Stimulated activated CD4-positive, alpha-beta T cell treated with anti-CD3 and anti-CD28 coated beads, Interleukin-12 subunit alpha, Interleukin-12 subunit beta, amount 100 ng/mL, for 24 hours (primary cell): ENCODE data around the gene NAXD.
"Not testable (repeated sequence)": the region's sequence is repeated elsewhere in the genome, so short reads cannot be mapped to it uniquely, and the experiment has no call there.

Experiments
- DNase-seq, 2 experiments: peaks; one replicate each; pipeline ENCODE4 v3.0.0-alpha.2; 2020; ENCODE audit warnings: low read depth in 2 of 2

The NAXD gene

GRCh38 chr13:110664673-110665072 lies 49.3 kb downstream of the NAXD start:
- DNase-seq, result no peak

- DNase-seq, result no peak
Measured at GRCh38 chr13:110665491-110666254, 50.3 kb downstream of the NAXD start.

GRCh38 chr13:110666255-110666533 lies 50.8 kb downstream of the NAXD start:
- DNase-seq, result no peak

DNA sequence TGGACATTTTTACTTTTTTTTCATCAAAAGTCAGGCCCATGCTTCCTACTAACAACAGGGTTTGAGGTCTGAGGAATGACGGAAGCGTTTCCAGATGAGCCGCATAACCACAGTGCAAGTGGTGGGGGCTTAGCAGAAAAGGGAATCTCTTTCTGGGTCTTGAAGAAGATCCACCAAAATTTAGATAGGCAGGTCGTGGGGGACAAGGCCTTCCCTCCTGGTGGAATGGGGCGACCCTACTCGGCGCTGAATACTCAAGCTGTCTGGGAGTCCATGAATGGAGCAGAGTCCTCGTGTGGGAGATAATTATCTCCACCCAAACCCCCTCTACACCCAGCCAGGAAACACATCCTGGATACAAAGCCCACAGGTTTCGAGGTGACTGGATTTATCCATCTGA lies 53.7 kb downstream of the NAXD start:
- DNase-seq, result no peak

DNA sequence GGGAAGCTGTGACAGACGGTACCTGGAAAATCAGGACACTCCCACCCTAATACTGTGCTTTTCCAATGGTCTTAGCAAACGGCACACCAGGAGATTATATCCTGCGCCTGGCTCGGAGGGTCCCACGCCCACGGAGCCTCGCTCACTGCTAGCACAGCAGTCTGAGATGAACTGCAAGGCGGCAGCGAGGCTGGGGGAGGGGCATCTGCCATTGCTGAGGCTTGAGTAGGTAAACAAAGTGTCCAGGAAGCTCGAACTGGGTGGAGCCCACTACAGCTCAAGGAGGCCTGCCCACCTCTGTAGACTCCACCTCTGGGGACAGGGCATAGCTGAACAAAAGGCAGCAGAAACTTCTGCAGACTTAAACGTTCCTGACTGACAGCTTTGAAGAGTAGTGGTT lies 54.5 kb downstream of the NAXD start:
- not testable (repeated sequence) for DNase-seq

GRCh38 chr13:110676595-110677587 lies 61.5 kb downstream of the NAXD start:
- peak in 1 of 2 experiments; percentile 21 for DNase-seq

GRCh38 chr13:110677731-110678545 lies 62.6 kb downstream of the NAXD start:
- DNase-seq, result no peak

GRCh38 chr13:110680852-110681251 lies 65.5 kb downstream of the NAXD start:
- DNase-seq, result no peak

DNA sequence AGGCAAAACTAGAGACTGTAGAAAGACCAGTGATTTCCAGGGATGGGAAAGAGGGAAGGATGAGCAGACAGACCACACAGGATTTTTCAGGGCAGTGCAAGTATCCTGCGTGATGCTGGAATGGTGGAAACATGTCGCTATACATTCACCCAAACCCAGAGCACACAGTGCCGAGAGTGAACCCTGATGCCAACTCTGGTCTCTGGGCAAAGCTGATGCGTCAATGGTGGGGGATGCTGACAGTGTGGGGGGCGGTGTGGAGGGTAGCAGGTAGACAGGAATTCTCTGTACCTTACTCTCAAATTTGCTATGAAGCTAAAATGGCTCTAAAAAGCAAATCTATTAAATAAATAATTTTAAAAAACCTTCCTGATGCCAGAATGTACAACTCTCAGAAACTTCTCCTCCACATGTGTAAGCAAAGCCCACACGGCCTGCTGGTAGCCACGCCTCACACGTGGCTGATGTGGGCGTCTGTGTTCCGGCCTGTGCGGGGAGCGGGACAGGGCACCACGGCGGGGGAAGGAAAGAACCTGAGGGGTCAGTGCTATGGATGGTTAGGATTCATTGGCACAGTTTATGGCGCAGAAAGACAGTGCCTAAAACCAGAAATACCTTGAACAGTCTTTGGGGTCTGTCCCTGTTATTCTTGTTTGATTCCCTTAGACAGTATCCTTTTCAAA lies 66.7 kb downstream of the NAXD start:
- DNase-seq, result no peak

DNA sequence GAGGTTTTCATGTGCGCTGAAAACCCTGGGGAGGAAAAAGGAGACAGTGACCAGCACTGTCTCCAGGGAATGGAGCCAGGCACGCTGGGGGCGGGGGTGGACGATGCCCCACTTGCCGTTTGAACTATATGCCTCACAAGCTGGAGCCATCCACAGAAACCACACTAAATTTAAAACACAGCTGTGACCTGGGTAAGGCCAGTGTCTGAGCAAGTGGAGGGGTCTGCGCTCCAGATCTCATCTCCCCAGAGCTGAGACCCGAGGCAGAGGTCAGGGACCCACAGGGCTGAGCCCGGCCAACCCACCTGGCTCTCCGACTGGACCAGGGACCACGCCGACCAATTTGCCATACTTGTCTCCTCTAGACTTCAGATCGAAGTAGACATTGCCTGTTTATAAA lies 67.4 kb downstream of the NAXD start:
- no peak for DNase-seq

DNA sequence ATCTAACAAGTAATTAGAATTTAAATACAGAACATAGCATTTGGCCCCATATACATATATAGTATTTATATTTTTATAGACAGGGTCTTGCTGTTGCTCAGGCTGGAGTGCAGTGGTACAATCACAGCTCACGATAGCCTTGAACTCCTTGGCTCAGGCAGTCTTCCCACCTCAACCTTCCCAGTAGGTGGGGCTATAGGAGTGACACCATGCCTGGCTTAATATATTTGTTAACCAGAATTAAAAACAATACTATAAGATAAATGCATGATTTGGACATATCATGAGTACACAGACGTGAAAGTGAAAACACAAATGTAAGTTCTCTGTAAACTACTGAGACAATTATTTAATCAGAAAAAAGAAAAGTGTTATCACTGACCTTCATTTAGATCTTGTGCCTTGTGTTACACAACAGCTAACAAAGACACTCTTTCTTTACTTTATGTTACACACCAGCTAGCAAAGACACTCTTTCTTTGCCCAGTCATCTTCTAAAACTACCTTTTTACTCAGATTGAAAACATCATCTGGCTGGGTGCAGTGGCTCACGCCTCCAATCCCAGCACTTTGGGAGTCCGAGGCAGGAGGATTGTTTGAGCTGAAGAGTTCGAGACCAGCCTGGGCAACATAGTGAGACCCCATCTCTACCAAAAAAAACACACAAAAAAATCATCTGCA lies 68.0 kb downstream of the NAXD start:
- DNase-seq, result no peak

- no peak for DNase-seq
Measured at GRCh38 chr13:110683921-110684320, 68.6 kb downstream of the NAXD start.

- DNase-seq, result no peak
Measured at GRCh38 chr13:110684388-110685056, 69.2 kb downstream of the NAXD start.

DNA sequence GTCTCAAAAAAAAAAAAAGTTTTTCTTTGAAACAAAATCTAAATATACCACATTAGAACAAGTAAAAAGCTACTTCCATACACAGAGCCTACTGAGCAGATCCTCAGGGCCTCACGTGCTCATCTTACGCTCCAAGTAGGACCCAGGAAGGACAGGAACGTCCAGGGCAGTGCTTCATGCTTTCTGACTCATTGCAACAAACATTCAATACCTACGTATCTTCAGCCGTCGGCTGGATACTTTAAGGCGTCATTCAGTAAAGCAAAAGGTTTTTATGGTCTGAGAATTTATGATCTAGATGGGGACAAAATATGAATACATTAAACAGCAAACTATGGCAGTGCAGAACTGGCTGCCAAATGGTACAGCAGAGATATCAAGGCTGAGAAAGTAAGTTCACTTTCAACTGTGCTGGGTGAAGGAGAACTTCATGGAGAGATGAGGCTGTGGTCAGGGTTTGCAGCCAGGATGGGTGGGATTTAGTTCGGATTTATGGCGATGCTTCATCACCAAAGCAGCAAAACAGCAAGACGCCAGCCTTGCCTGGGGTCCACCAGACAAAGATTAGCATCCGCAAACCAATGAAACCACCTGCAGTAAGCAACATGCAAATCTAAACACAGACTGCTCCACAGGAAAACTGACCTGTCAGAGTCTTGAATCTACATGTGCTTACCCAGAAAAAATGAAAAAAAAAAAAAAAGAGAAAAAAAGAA lies 70.1 kb downstream of the NAXD start:
- no peak for DNase-seq

DNA sequence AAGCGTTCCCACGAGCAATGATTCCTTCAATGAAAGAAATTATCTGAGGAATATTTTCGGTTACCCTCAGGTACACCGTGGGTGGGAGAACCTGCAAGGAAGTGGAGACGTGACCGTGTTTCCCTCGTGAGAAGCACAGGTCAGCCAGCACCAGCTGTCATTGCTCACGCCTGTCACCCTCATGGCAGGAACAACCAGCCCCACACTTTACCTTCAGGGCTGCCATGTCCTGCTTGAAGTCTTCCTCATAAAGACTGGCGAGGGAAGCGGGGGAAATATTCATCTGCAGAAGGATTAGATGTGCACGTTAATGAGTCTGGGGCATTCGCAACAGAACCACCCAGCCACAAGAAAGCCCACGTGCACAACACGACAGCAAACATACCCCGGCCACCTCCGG lies 72.4 kb downstream of the NAXD start:
- no peak for DNase-seq

- no peak for DNase-seq
Measured at GRCh38 chr13:110689041-110689440, 73.7 kb downstream of the NAXD start.
